Left colon (tissue), 2 donors: ENCODE data around the gene EP400. TPM values are rescaled to one million over a fixed set of nuclear protein-coding genes. Genes with fewer than 3 reads are reported as not detected.

Experiments
- ATAC-seq: fragments of 200-7000 bp; cut with Tn5 transposase; one replicate; pipeline ENCODE4 v1.9.1; 2020; ENCODE audit warnings: mild to moderate bottlenecking, moderate library complexity
- DNase-seq, 2 donors: peaks; one replicate each; pipeline ENCODE4 v3.0.0-alpha.2; 2020
- intact Hi-C, 2 donors: fragments of 100-400 bp; cut with DNase I in 1 of 2; cut with micrococcal nuclease in 1 of 2; formaldehyde crosslinking; loops; one replicate each; pipeline versions ENCODE4 v1.11.2 to v1.14.0; 2022; cut with DNase I, micrococcal nuclease
- total RNA-seq, 2 donors: library from RNA; stranded (reverse); fragmentation: NEBNext Ultra II Directional; extraction: Animal tissue kit (Norgen Biotek cat#: 25700); gene quantifications; one replicate each; pipeline ENCODE4 v1.2.1, GENCODE V29; 2021
- donor health status: DM: no; HTN: no; CAD: no.
- donor health status: DM: yes; HTN: yes; CAD: no.

Gene EP400
- total RNA-seq, 2 donors from 2014 or later: 28.2 to 38.2 TPM

GRCh38 chr12:131911851-131912477 lies 37.8 kb upstream of the EP400 start:
- no peak for ATAC-seq
- DNase-seq: no peak
- intact Hi-C loops: no loop called here

- DNase-seq (peak; percentile 45 to 63), ATAC-seq (peak; percentile 24)
- intact Hi-C loops: no loop called here
Measured at GRCh38 chr12:131912518-131913274, 37.0 kb upstream of the EP400 start.

- intact Hi-C loops: no loop called here
- no peak for ATAC-seq
- DNase-seq: no peak
Measured at GRCh38 chr12:131913666-131914065, 36.1 kb upstream of the EP400 start.

- intact Hi-C loops: no loop called here
- ATAC-seq: no peak
- no peak for DNase-seq
Measured at GRCh38 chr12:131914179-131914702, 35.5 kb upstream of the EP400 start.

GRCh38 chr12:131915000-131915689 lies 34.6 kb upstream of the EP400 start:
- intact Hi-C loops: no loop called here
- ATAC-seq: no peak
- DNase-seq: no peak

- intact Hi-C loops: no loop called here
- ATAC-seq (no peak), DNase-seq (no peak)
Measured at GRCh38 chr12:131915823-131916222, 33.9 kb upstream of the EP400 start.

GRCh38 chr12:131916306-131917138 lies 33.2 kb upstream of the EP400 start:
- intact Hi-C loops: no loop called here
- DNase-seq (no peak), ATAC-seq (no peak)

- ATAC-seq: no peak
- intact Hi-C loops: no loop called here
- no peak for DNase-seq
Measured at GRCh38 chr12:131917139-131917710, 32.5 kb upstream of the EP400 start.

- ATAC-seq: no peak
- DNase-seq: no peak
- intact Hi-C loops: no loop called here
Measured at GRCh38 chr12:131917711-131918306, 31.9 kb upstream of the EP400 start.

GRCh38 chr12:131918311-131919050 lies 31.3 kb upstream of the EP400 start:
- intact Hi-C loops: no loop called here
- ATAC-seq (no peak), DNase-seq (no peak)

- intact Hi-C loops: no loop called here
- ATAC-seq (no peak), DNase-seq (no peak)
Measured at GRCh38 chr12:131919051-131919347, 30.7 kb upstream of the EP400 start.

- intact Hi-C loops: no loop called here
- DNase-seq (no peak), ATAC-seq (no peak)
Measured at GRCh38 chr12:131919366-131920156, 30.2 kb upstream of the EP400 start.

GRCh38 chr12:131920157-131920508 lies 29.6 kb upstream of the EP400 start:
- DNase-seq (no peak), ATAC-seq (no peak)
- intact Hi-C loops: no loop called here

GRCh38 chr12:131920902-131921840 lies 28.6 kb upstream of the EP400 start:
- ATAC-seq: peak; percentile 7
- intact Hi-C loops: no loop called here

GRCh38 chr12:131921866-131922769 lies 27.6 kb upstream of the EP400 start:
- DNase-seq (no peak), ATAC-seq (peak; percentile 36)
- intact Hi-C loops: no loop called here

More at GRCh38 chr12:131920902-131921840, 28.6 kb upstream of the EP400 start:
- DNase-seq: no peak
